Hepatocyte (in vitro differentiated cells): ENCODE measurements around the gene EML3. TPM values are rescaled to one million over a fixed set of nuclear protein-coding genes. Genes with fewer than 3 reads are reported as not detected.

ENCODE experiments used
- DNase-seq: peaks from one replicate; pipeline ENCODE4 v3.0.0-alpha.2; 2016; ENCODE audit warnings: low spot score
- H2AFZ ChIP-seq: fragments of 200-600 bp; sonication (generic); 2 replicates; pipeline ENCODE4 v1.6.0; 2016; ENCODE audit warnings: antibody characterized with exemption, mild to moderate bottlenecking
- H3K27ac ChIP-seq: fragments of 200-600 bp; sonication (generic); 2 replicates; pipeline ENCODE4 v1.5.1; 2016; ENCODE audit warnings: mild to moderate bottlenecking
- H3K27me3 ChIP-seq: fragments of 200-600 bp; sonication (generic); 2 replicates; pipeline ENCODE4 v1.6.1; 2016
- H3K36me3 ChIP-seq: fragments of 200-600 bp; sonication (generic); replicated peaks from 2 replicates; pipeline ENCODE4 v1.5.1; 2016; ENCODE audit warnings: low read depth; ENCODE audit not compliant: insufficient read depth
- H3K4me1 ChIP-seq: fragments of 200-600 bp; sonication (generic); 2 replicates; pipeline ENCODE4 v1.5.1; 2016; ENCODE audit warnings: mild to moderate bottlenecking, moderate library complexity; ENCODE audit not compliant: insufficient read depth
- H3K4me2 ChIP-seq: fragments of 200-600 bp; sonication (generic); 2 replicates; pipeline ENCODE4 v1.6.0; 2016
- H3K4me3 ChIP-seq: fragments of 200-600 bp; sonication (generic); 2 replicates; pipeline ENCODE4 v1.5.1; 2016; ENCODE audit warnings: mild to moderate bottlenecking
- H3K79me2 ChIP-seq: fragments of 200-600 bp; sonication (generic); 2 replicates; pipeline ENCODE4 v1.6.0; 2017; ENCODE audit warnings: mild to moderate bottlenecking
- H3K9me2 ChIP-seq: fragments of 200-600 bp; sonication (generic); replicated peaks from 2 replicates; pipeline ENCODE4 v1.6.0; 2017; ENCODE audit warnings: mild to moderate bottlenecking; ENCODE audit not compliant: insufficient read depth
- H3K9me3 ChIP-seq: fragments of 200-600 bp; sonication (generic); 2 replicates; pipeline ENCODE4 v1.5.1; 2016; ENCODE audit warnings: low read depth, mild to moderate bottlenecking
- H4K20me1 ChIP-seq: fragments of 200-600 bp; sonication (generic); 2 replicates; pipeline ENCODE4 v1.6.0; 2016; ENCODE audit warnings: mild to moderate bottlenecking; ENCODE audit not compliant: insufficient read depth, poor library complexity, severe bottlenecking
- CTCF ChIP-seq: fragments of 200-600 bp; sonication (generic); IDR thresholded peaks from 2 replicates; pipeline ENCODE4 v1.5.1; 2016; ENCODE audit warnings: antibody characterized with exemption, mild to moderate bottlenecking; ENCODE audit not compliant: poor library complexity
- EZH2 ChIP-seq: fragments of 200-600 bp; sonication (generic); IDR thresholded peaks from 2 replicates; pipeline ENCODE4 v1.6.1; 2016; ENCODE audit warnings: antibody characterized with exemption, mild to moderate bottlenecking, borderline replicate concordance
- EZH2phosphoT487 ChIP-seq: fragments of 200-600 bp; sonication (generic); IDR thresholded peaks from one replicate; pipeline ENCODE4 v1.6.1; 2018; ENCODE audit warnings: antibody characterized with exemption, mild to moderate bottlenecking, low read depth, moderate library complexity; ENCODE audit not compliant: unreplicated experiment, severe bottlenecking
- WGBS: methylation state at CpG from one replicate; pipeline ENCODE4 v1.1.6; 2016; ENCODE audit warnings: low lambda C conversion rate; ENCODE audit errors: missing lambda C conversion rate; 5-methylcytosine and 5-hydroxymethylcytosine counted together
- polyA plus RNA-seq: library from polyadenylated mRNA; unstranded; fragments of >200 nt; fragmentation: Nextera tagmentation; extraction: Ambion mirVana; gene quantifications from 2 replicates; pipeline ENCODE4 v1.2.1, GENCODE V29; 2016
- total RNA-seq: library from RNA; depleted of rRNA; stranded (reverse); fragments of >200 nt; gene quantifications from 2 replicates; pipeline ENCODE4 v1.2.3, GENCODE V29; 2014

Gene EML3
- total and polyA plus RNA-seq, 2 experiments from 2014 or later = 21.6 to 22.6 TPM

- Histone ChIP-seq H3K27me3 (no peaks in the 10 kb centered on the region), H2AFZ (no peak overlapping the region), H3K9me2 (no peaks in the 10 kb centered on the region), H3K27ac (no peak overlapping the region), H3K36me3 (no peaks in the 10 kb centered on the region), H3K9me3 (no peaks in the 10 kb centered on the region), H3K4me1 (peaks cover 17% of the 10 kb centered on the region), H3K4me3 (no peak overlapping the region), H4K20me1 (no peaks in the 10 kb centered on the region), H3K4me2 (no peak overlapping the region), H3K79me2 (peaks cover 11% of the 10 kb centered on the region)
- 88% methylated on average over 4 of the region's 4 CpGs for WGBS
- DNase-seq = no peak
- TF ChIP-seq EZH2 (no peak), EZH2phosphoT487 (no peak), CTCF (no peak)
Measured at GRCh38 chr11:62607714-62608113, 4.9 kb downstream of the EML3 start.

- 93% methylated on average over 15 of the region's 15 CpGs for WGBS
- TF ChIP-seq EZH2 (no peak), CTCF (no peak), EZH2phosphoT487 (no peak)
- Histone ChIP-seq H3K27ac (no peak overlapping the region), H2AFZ (no peak overlapping the region), H3K9me3 (no peaks in the 10 kb centered on the region), H3K27me3 (no peaks in the 10 kb centered on the region), H3K4me2 (no peak overlapping the region), H3K36me3 (no peaks in the 10 kb centered on the region), H3K9me2 (no peaks in the 10 kb centered on the region), H4K20me1 (no peaks in the 10 kb centered on the region), H3K4me3 (no peak overlapping the region), H3K4me1 (peaks cover 8% of the 10 kb centered on the region), H3K79me2 (peaks cover 11% of the 10 kb centered on the region)
- DNase-seq = no peak
Measured at GRCh38 chr11:62605902-62606301, 6.7 kb downstream of the EML3 start.

- no peak overlapping the region for H2AFZ ChIP-seq
- TF ChIP-seq EZH2phosphoT487 (no peak), EZH2 (no peak), CTCF (no peak)
- WGBS = 96% methylated on average over 6 of the region's 6 CpGs
- H3K27ac ChIP-seq = no peak overlapping the region
- H3K9me2 ChIP-seq = no peaks in the 10 kb centered on the region
- H3K4me2 ChIP-seq = no peak overlapping the region
- H3K79me2 ChIP-seq = peaks cover 13% of the 10 kb centered on the region
- no peaks in the 10 kb centered on the region for H3K36me3 ChIP-seq
- no peaks in the 10 kb centered on the region for H3K27me3 ChIP-seq
- peaks cover 2% of the 10 kb centered on the region for H4K20me1 ChIP-seq
- H3K4me1 ChIP-seq = peaks cover 8% of the 10 kb centered on the region
- H3K4me3 ChIP-seq = no peak overlapping the region
- no peak for DNase-seq
- H3K9me3 ChIP-seq = no peaks in the 10 kb centered on the region
Measured at GRCh38 chr11:62605467-62605866, 7.1 kb downstream of the EML3 start.
